Stomach (tissue), 19 donors: Measurements from ENCODE around the gene NAT9. TPM values are rescaled to one million over a fixed set of nuclear protein-coding genes. Genes with fewer than 3 reads are reported as not detected.

Source experiments
- DNase-seq, 2 donors: peaks; one replicate each; pipeline versions ENCODE4 v3.0.0 to v3.0.0-alpha.2; 2013 to 2019
- H3K27ac ChIP-seq, 5 donors: fragments of 200-600 bp in 4 of 5; sonication (generic) in 4 of 5; one replicate each; pipeline ENCODE4 v1.5.1; 2013 to 2019; ENCODE audit warnings: mild to moderate bottlenecking in 1 of 5, moderate library complexity in 1 of 5
- H3K27me3 ChIP-seq, 3 donors: fragments of 200-600 bp; sonication (generic); one replicate each; pipeline ENCODE4 v1.5.1; 2017 to 2019; ENCODE audit warnings: mixed run types in 1 of 3
- H3K36me3 ChIP-seq, 4 donors: fragments of 200-600 bp; sonication (generic); 1 replicate in 3 of 4; 2 replicates in 1 of 4; pipeline ENCODE4 v1.5.1; 2016 to 2019
- H3K4me1 ChIP-seq, 4 donors: fragments of 200-600 bp; sonication (generic); one replicate each; pipeline ENCODE4 v1.5.1; 2016 to 2019
- H3K4me3 ChIP-seq, 4 donors: fragments of 200-600 bp; sonication (generic) in 3 of 4; one replicate each; pipeline ENCODE4 v1.5.1; 2016 to 2019; ENCODE audit warnings: mild to moderate bottlenecking in 1 of 4
- H3K9me3 ChIP-seq, 4 donors: fragments of 200-600 bp; sonication (generic); one replicate each; pipeline ENCODE4 v1.5.1; 2016 to 2019
- CTCF ChIP-seq, 7 experiments: fragments of 450-650 bp in 4 of 7; fragments of 200-600 bp in 3 of 7; sonication (generic) in 3 of 7; IDR thresholded peaks; one replicate each; pipeline ENCODE4 v1.5.1; 2016 to 2019; ENCODE audit warnings: antibody characterized with exemption in 7 of 7, control low read depth in 2 of 7, mild to moderate bottlenecking in 1 of 7
- EP300 ChIP-seq: sonication (generic); formaldehyde crosslinking; IDR thresholded peaks from one replicate; pipeline ENCODE4 v1.6.1; 2017; ENCODE audit warnings: antibody characterized with exemption
- POLR2A ChIP-seq, 4 donors: fragments of 450-650 bp; IDR thresholded peaks; one replicate each; pipeline ENCODE4 v1.6.1; 2016; ENCODE audit warnings: antibody characterized with exemption in 4 of 4, control low read depth in 2 of 4, mild to moderate bottlenecking in 1 of 4, moderate library complexity in 1 of 4
- POLR2AphosphoS5 ChIP-seq, 3 donors: sonication (generic); formaldehyde crosslinking; IDR thresholded peaks; one replicate each; pipeline ENCODE4 v1.6.1; 2016; ENCODE audit warnings: antibody characterized with exemption in 3 of 3
- WGBS, 5 donors: extraction: QIAGEN DNeasy Blood & Tissue Kit in 3 of 5; methylation state at CpG; one replicate each; pipeline versions ENCODE4 v1.1.5 to v1.1.7; 2013 to 2018; 5-methylcytosine and 5-hydroxymethylcytosine counted together
- intact Hi-C: fragments of 100-400 bp; cut with DNase I; formaldehyde crosslinking; loops from one replicate; pipeline ENCODE4 v1.15.1; 2023; ENCODE audit warnings: low total_unique reads
- long read RNA-seq, 10 donors: transcript quantifications; one replicate each; lab custom pipeline, GENCODE V29; 2026
- polyA plus RNA-seq, 3 donors: library from polyadenylated mRNA; stranded (reverse); fragments of 200-250 nt; gene quantifications; one replicate each; pipeline ENCODE4 v1.2.3, GENCODE V29; 2013
- total RNA-seq, 5 donors: library from RNA; depleted of rRNA; stranded (reverse); fragments of >200 nt; gene quantifications; one replicate each; pipeline versions ENCODE4 v1.1.0 to v1.2.3, GENCODE V29; 2014 to 2016
- donor health status: healthy with polysubstance abuse.
- donor health status: Bipolar disorder and iron deficiency.
- donor health status: healthy.

Gene NAT9
- total RNA-seq (10 to 100 TPM; 15.8 to 33.5 (median 24.0) TPM), polyA plus RNA-seq (10 to 100 TPM; 14.5 to 29.7 (median 19.7) TPM)
- long read RNA-seq, donor 1 = 0 reads
- long read RNA-seq, donor 2, partial matches to known transcripts = 0 of 8 reads
- long read RNA-seq, donor 2, other reads (novel, unspliced or antisense) = 0 of 8 reads
- long read RNA-seq, donor 3, partial matches to known transcripts = 0 of 3 reads
- long read RNA-seq, donor 3, other reads (novel, unspliced or antisense) = 0 of 3 reads
- long read RNA-seq, donor 4 = 0 reads
- long read RNA-seq, donor 5, partial matches to known transcripts = 0 of 5 reads
- long read RNA-seq, donor 5, other reads (novel, unspliced or antisense) = 0 of 5 reads
- long read RNA-seq, donor 6, transcript NAT9-210 (7 exons, 1,860 nt) = major isoform, 7 of 22 reads
- long read RNA-seq, donor 6, partial matches to known transcripts = 0 of 22 reads
- long read RNA-seq, donor 6, other reads (novel, unspliced or antisense) = 0 of 22 reads
- long read RNA-seq, donor 7, partial matches to known transcripts = 6 of 7 reads
- long read RNA-seq, donor 7, other reads (novel, unspliced or antisense) = 0 of 7 reads
- long read RNA-seq, donor 8, partial matches to known transcripts = 0 of 8 reads
- long read RNA-seq, donor 8, other reads (novel, unspliced or antisense) = 0 of 8 reads
- long read RNA-seq, donor 9, partial matches to known transcripts = 0 of 5 reads
- long read RNA-seq, donor 9, other reads (novel, unspliced or antisense) = 0 of 5 reads
- long read RNA-seq, donor 10, partial matches to known transcripts = 0 of 1 reads
- long read RNA-seq, donor 10, other reads (novel, unspliced or antisense) = 0 of 1 reads

DNA sequence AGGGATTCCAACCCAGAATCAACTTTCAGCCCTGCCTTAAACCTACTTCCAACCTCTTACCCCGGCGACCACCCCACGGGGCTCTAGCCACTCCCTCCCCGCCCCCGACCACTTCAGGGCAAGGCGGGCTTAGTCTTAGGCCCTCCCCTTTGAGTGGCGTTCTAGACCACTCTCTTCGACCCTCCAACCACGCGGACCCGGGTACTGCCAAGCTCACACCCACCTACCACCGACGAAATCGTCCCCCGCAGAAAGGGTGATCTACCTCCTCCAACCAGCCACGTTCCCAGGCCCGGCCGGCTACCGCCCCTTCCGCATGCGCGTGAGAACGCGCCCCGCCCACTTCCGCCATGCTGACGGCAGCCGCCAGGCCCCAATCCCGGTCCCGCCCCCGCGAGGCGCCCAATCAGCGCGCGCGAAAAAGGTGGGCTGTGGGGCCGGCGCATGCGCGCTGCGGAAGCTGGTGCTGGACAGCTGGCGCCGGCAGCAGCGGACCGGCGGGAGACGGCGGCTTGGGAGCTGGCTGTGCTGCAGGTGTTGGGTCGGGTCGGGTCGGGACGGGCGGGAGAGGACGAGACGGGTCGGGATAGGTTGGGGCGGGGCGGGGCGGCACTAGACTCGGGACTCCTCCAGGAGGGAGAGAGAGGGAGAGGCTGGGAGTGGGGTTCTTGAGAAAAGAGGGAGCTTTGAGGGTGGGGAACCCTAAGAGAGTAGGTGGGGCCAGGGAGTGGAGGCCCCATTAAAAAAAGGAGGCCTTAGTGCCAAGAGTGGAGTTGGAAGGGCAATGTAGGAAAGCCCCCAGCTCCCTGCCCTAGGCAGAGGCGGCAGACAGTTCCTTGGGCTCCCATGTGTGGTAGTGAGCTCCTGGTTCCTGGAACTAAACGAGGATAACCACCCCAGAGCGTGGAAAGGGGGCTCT lies at the start of gene NAT9:
Gene NAT9, minus strand, starts transcription at position 302 of the 919 bp plus-strand sequence. CDS start 647 bp downstream, outside the sequence.
- 0 to 1% (median 0%) methylated on average over 57 to 64 of the region's 64 CpGs for WGBS, 5 donors
- intact Hi-C loops = no loop called here
- peaks cover 25 to 49% (median 41%) of the 10 kb centered on the region in 4 donors for H3K36me3 ChIP-seq
- TF ChIP-seq CTCF (IDR thresholded peaks at IDR 0.05) (peak in 1 of 7 experiments; percentile 19), EP300 (peak; percentile 9), POLR2AphosphoS5 (IDR thresholded peaks at IDR 0.05) (peak; percentile 74 to 98 (median 89)), POLR2A (IDR thresholded peaks at IDR 0.05) (peak in 1 of 4 donors; percentile 28)
- peak within 1 kb of the TSS; percentile 55 to 87 (median 82) for H3K27ac ChIP-seq
- no peaks in the 10 kb centered on the region for H3K9me3 ChIP-seq
- H3K27me3 ChIP-seq = no peaks in the 10 kb centered on the region
- DNase-seq = peak; percentile 99
- peaks cover 19 to 60% (median 30%) of the 10 kb centered on the region in 4 donors for H3K4me1 ChIP-seq
- peak within 1 kb of the TSS; percentile 92 to 98 (median 95) for H3K4me3 ChIP-seq

- Histone ChIP-seq H3K4me3 (no peak overlapping the region), H3K9me3 (no peaks in the 10 kb centered on the region), H3K36me3 (peaks cover 0 to 74% (median 59%) of the 10 kb centered on the region in 4 donors), H3K27ac (no peak overlapping the region), H3K27me3 (no peaks in the 10 kb centered on the region), H3K4me1 (peaks cover 0 to 15% (median 0%) of the 10 kb centered on the region in 4 donors)
- TF ChIP-seq EP300 (no peak), CTCF (IDR thresholded peaks at IDR 0.05) (no peak), POLR2A (IDR thresholded peaks at IDR 0.05) (no peak), POLR2AphosphoS5 (IDR thresholded peaks at IDR 0.05) (no peak)
- intact Hi-C loops = no loop called here
- WGBS, 5 donors = 58 to 80% (median 75%) methylated on average over 8 to 11 of the region's 11 CpGs
- no peak for DNase-seq
These were observed 48.9 kb upstream of the NAT9 start for GRCh38 chr17:74824961-74825627.

DNA sequence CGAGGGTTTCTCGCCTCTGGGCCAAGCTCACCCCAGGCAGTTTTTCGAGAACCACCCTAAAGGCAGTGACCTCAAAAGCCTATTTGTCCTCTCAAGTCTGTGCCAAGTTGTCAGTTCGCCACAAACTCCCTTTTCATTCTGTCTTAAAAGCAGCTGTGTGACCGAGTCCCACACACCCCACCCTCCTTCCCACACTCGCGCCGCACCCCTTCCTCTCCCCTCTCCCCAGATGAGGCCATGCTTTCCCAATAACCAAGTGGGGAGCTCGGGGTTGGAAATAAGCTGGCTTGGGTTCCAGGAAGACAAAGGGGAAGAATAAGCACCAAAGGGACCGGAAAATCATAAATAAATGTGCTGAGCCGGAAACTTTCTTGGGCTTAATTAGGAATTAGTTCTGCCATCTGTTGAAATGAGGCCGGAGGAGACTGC lies 46.8 kb upstream of the NAT9 start:
- no peak for DNase-seq
- Histone ChIP-seq H3K4me1 (peaks cover 0 to 15% (median 0%) of the 10 kb centered on the region in 4 donors), H3K36me3 (peaks cover 0 to 76% (median 57%) of the 10 kb centered on the region in 4 donors), H3K27me3 (no peaks in the 10 kb centered on the region), H3K9me3 (no peaks in the 10 kb centered on the region), H3K4me3 (no peak overlapping the region), H3K27ac (peak overlapping the region in 1 of 5 donors; percentile 39)
- intact Hi-C loops = no loop called here
- TF ChIP-seq CTCF (IDR thresholded peaks at IDR 0.05) (no peak), POLR2AphosphoS5 (IDR thresholded peaks at IDR 0.05) (no peak), POLR2A (IDR thresholded peaks at IDR 0.05) (no peak), EP300 (no peak)
- 71 to 77% (median 72%) methylated on average over 12 of the region's 12 CpGs for WGBS, 5 donors
